KG1 (cell line): ENCODE data around the gene IGLON5.

ENCODE experiments used
- DNase-seq: peaks from one replicate; lab custom pipeline; 2025; lab: John Stamatoyannopoulos, UW

Gene IGLON5

DNA sequence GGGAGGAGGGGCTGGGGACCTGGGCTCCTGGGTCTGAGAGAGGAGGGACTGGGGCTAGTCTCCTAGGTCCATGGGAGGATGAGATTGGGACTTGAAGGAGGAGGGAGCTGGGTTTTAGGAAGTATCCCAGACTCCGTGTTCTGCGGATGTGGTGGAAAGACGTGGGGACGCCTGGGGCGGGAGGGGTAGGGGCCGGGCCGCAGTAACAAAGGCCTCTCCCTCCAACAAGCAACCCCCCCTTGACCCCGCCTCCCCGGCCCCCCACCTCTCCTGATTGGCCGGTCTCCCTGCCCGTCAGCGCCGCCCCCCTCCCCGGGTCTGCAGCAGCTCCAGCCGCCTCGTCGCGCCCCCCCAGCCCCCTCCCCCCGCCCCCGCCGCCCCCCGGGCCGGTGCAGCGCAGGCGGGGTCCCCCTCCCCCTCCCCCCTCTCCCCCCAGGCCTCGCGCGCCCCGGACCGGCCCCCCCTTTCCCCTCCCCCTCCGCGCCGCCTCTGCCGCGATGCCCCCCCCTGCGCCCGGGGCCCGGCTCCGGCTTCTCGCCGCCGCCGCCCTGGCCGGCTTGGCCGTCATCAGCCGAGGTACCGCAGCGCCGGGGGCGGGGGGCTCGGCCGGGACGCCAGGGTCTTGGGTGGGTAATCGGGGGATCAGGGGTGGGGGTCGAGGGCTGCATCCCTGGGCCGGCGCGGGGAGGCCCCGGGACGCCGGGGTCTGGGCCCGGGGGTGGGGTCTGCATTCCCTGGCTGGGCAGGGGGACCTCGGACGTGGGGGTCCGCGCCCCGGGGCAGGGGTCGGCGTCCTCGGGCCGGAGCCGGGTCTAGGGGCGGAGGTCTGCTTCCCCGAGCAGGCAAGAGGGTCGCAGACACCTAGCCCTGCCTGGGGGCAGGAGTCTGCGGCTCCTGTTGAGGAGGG is at the start of gene IGLON5:
Gene IGLON5, plus strand, starts transcription at position 294 of the 907 bp plus-strand sequence. Its CDS starts 204 bp downstream, at position 498.
- no peak for DNase-seq

DNA sequence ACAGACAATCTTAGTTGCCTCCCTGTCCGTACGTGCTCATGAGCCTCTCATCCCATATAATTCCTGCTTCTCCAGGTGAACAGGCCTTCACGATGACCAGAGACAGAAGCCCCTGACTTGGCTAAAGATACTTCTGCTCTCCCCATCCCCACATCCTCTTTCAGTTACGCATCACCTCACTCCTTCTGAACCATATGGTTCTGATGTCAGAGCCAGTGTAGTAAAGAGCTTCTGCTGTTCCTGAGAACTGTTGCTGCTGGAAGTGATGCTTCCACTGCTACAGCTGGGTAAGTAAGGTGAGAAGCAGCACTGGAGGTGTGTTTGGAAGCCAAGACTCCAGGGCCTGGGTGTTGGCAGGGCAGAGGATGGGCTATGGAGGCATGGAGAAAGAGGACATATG is 47.6 kb upstream of the IGLON5 start:
- DNase-seq = no peak

DNA sequence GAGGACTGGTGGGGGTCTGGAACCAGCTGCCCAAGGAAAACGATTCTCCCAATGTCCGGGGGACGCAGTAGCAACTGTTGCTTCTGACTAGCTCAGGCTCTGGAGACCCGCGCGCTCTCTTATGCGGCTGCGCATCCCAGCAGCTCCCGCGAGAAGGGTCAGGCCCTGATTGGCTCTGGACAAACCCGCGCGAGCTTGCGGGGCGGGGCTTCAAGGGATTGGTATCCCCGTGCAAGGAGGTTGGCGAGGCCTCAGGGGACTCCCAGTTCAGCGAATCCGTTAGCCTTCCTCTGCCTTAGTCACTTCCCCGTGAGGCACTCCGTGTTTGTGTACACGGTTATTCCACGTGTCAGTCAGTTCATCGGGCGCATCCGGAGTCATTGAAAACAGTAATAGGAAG is 40.4 kb upstream of the IGLON5 start:
- no peak for DNase-seq

DNA sequence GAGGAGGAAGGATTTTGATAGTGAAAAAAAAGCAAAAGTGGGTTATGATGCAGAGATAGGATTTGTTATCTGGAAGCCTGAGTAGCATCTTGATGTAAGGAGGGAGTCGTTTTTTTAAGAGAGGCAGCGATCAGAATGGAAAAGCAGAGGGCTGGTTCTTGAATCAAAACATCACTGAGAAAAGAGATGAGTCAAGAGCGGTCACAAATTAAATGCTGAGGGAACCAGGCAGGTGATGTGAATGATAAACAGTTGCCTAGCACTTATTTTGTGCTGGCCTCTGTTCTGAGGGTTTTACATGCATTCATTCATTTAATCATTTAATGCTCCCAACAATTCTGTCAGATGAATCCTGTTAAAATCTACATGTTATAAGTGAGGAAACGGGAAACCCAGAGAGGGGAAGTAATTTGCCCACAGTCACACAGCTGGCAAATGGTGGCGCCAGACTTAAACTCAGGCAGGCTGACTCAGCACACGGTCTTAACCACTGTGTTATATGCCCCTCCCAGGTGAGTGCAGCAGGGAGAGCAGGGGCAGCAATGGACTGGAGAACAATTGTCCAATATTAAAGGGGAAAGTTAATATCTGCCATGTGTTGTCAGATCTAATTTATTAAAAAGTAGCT is 39.1 kb upstream of the IGLON5 start:
- DNase-seq = peak; percentile 15

DNA sequence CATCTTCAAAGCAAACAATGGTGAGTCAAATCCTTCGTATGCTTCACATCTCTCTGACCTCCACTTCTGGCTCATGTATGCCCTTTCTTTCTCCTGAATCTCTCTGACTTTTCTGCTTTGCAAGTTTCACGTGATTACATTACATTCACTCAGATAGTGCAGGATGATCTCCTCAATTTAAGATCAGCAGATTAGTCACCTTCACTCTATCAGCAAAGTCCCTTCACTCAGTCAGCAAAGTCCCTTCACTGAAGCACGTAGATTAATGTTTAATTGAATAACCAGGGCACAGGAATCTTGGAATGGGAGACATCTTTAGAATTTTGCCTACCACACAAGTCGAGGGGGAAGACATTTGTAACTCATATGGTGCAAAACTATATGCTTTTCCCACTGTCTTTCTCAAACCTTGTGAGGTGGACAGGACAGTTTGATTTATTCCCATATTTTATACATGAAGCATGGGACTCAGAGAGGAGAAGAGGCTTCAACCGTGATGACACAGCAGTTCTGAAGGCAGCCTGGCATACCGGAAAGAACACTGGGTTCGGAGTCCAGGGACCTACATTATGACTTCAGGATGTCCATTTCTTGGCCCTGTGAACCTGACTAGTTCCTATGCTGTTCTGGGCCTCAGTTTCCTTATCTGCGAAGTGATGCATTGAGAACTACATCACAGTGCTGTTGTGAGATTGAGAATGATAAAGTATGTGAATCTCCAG is 37.2 kb upstream of the IGLON5 start:
- no peak for DNase-seq

DNA sequence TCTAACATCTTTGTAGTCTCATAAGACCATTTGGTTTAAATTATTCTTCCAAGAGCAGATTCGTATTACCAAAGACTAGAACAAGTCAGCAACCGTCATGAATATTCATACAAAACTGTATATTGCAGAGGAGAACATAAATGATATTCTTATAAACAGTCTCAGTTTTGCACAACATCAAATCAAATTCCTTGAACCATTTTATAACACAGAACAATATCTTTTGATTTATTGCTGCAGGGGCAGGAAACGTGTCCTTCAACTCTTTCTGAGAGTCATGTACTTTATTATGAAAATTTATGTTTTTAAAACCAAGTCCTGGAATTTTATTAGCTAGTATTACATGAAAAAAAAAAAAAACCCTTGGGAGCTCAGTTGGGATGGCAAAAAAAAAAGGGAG is 34.3 kb upstream of the IGLON5 start:
- DNase-seq = no peak

DNA sequence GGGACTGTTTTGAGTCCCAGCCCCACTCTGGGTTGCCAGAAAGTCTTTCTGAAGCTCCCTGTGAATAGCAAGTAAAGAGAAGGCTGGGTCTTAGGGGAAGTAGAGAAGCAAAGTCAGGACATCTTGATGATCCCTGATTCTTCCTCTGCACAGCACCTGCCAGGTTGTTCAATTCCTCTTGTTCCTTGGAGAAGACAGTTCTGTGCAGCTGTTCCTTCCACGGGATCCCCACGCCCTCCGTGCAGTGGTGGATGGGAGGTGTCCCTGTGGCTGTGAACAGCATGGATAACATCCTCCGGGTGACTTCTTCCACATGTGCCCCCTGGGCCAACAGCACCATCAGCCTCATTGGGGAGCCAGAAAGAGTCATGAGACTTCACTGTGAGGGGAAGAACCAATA is 29.1 kb upstream of the IGLON5 start:
- DNase-seq = no peak

DNA sequence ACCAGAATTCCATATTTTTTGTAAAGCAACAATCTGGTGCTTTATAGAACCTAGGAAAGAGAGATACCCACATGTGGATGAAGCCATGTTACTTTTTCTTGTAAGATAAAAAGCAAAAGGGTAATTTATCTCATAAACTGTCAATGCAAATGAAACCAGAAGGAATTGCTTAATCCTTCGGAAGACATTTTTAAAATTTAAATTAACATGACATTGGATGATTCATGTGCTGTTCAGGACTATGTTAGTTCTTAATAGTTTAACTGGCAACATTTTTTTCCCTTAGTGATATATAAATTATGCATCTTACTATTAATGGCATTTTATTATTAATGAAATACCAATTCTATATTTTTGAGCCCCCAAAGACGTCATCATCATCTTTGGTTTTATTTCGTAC is 25.8 kb upstream of the IGLON5 start:
- DNase-seq = no peak

DNA sequence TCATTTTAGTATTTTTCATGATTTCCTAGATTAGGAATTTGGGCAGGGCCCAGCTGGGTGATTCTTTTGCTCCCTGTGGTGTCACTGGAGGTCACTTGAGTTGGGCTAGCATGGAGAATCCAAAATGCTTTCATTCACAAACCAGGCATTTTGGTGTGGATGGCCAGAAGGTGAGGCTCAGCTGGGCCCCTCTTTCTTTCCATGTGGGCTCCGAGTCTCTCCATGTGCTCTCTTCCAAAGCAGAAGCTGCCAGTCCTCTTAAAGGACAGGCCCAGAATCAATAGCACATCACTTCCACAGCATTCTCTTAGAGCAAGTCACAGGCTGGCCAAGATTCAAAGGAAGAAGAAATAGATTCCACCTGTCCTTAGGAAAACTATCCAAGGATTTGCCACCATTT is 21.8 kb upstream of the IGLON5 start:
- no peak for DNase-seq

DNA sequence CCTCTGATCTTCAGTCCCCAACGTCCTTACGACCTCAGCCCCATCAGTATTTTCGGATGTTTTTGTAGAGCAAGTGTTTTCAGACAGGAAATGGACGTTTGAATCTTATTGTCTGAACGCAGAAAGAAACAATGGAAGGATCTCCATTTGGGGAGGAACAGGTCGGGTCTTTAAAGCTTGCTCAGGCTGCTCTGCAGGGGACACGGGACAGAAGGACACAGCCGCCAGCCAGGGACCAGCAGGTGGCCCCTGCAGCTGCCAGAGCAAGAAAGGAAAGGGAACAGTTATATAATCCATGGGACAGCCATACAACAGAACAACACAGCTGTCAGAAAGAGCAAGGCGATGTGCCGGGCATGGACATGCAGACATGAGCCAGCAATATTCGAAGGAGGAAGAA is 18.5 kb upstream of the IGLON5 start:
- DNase-seq = no peak

DNA sequence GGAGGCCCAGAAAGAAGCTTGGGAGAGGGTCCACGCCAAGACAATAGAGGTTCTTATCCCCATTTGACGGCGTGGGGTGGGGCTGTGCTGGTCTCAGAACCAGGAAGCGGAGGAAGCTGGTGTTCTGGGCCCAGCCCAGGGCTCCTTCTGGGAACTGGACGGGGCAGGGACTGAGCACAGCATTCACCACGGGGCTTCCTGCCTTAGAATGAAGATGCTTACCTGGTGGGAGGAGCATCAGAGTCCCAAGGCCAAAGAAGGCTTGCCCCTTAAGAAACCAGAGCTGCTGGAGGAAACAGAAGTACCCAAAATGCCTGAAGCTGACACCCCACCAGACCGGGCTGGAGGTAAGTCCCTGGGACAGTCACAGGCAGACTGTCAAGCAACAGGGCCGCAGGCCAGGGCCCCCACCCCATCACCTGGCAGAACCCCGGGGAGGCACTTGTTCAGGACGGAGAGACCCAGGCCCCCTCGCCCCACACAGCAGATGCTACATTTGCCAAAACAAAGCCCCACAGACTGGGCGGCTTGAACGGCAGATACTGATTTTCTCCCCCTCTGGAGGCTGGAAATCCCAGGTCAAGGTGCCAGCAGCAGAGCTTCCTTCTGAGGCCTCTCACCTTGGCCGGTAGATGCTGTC is 17.8 kb upstream of the IGLON5 start:
- DNase-seq = no peak

DNA sequence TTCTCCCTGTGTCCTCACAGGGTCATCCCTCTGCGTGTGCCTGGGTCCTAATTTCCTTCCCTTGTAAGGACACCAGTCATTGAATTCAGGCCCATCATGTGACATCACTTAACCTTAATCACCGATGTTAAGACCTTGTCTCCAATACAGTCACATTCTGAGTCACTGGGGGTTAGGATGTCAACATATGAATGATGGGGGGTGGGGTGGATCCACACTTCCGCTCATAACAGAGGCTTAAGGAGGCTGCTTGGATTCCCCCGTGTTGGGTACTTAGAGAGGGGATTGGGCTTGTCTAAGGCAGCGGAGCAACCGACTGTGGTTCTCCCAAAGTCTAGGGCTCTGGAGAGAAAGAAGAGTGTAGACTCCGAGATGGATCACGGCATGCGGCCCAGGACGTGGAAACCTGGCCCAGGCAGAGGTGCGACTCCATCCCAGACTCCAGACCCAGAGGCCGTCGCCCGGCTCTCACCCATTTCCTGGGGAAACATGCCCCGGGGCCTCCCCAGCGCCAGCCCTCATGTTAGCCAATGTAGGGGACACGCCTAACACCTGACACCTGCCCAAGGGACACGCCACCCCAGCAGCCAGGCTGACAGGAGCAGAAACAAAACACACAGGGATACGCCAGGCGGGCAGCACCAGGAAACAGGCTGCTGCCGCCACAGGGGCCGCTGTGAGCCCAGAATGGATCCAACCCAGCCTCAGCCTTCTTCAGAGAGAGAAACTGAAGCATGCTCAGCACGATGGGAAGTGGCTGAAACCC is 17.1 kb upstream of the IGLON5 start:
- DNase-seq = no peak

DNA sequence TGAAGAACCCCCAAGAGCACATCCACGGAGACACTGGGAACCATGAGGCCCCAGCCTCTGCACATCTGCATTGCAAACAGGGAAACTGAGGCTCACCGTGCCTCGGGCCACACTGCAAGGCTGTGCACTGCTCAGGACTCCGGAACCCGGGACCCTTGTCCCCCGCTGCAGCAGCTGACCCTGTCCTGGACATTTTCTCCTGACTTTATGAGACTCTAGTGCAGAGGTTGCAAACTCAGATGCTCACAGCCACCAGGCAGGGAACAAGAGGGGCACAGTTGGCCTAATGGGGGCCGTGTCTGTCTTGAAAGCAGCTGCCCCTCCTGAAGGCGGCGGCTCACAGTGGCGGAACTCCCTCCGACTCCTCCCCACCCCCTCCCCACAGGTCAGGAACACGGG is 16.5 kb upstream of the IGLON5 start:
- DNase-seq = no peak

DNA sequence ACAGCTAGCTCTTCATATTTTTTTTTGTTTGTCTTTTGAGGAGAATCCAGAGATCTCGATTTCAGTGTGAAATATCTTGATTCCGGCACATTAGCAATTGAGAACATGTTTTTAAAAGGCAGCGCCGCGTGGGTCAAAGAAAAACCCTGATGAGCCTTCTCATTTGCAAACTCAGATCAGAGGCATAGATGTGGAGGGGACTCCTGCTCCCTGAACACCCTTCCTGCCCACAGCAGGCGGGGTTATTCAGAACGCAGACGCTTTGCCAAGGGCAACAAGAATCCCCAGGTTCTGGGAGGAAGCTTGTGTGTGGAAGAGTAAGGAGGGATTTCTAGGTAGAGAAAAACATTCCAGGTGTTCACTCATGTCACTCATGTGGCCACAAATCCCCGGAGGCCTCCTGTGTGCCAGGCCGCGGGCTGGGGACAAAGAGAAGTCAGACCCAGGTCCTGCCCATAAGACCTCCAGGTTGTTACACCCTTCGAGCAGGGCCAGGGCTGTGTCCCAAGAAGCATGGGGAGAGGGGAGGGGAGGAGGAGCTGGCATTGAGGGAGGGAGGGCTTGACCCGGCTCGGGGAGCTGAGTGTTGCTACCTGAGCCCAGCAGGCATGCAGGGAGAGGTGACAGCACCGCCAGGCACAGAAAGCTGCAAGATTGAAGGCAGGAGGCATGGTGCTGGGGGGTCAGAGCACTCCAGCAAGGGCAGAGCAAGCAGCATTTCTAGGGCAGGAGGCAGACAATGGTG is 15.9 kb upstream of the IGLON5 start:
- DNase-seq = no peak

DNA sequence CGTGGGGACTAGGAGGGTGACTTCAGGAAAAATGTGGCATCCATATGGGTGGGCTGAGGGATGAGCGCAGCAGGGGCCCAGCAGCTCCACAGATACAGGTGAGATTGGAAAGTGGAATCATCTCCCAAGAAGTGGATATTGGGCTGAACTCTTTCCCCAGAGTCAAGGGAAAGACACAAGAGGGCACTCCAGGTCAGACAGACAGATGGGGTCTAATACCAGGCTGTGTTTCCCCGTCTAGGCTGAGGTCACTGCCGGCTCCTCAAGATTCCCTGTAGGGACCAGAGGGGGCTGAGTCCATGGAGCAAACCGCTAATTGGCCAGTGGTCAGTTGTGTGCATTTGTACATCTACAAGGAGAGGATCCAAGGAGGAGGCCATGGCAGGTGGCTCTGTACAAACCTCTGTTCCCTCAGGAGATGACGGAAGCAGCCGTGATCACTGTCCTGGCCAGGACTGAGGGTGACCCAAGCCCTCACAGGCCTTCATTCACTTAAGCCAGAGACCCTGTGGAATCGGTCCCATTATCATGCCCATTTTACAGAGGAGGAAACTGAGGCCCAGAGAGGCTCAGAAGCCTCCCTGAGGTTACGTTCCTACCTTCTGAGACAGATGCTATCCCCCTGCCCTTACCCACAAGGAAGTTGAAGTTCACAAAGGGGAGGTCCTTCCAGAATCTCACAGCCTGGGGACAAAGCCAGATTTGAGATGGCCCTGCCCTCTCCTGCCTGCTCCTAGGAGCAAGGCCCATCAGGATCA is 14.9 kb upstream of the IGLON5 start:
- no peak for DNase-seq

DNA sequence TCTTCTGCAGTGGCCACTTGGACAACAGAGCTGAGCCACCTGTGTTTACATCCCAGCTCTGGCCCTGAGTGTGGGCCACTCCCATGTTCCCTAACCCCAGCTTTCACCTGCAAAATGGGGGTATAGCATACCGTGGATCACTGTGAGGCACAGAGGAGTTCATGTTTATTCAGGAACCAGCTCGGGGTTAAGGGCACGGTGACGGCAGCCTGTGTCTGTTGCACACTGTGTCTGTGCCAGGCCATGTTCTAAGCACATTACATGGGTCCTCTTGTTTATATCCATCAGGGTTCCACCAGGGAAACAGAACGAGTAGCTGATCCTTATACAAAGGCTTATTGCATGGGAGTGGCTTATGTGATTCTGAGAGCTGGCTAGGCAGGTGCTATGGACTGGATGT is 14.0 kb upstream of the IGLON5 start:
- DNase-seq = no peak

DNA sequence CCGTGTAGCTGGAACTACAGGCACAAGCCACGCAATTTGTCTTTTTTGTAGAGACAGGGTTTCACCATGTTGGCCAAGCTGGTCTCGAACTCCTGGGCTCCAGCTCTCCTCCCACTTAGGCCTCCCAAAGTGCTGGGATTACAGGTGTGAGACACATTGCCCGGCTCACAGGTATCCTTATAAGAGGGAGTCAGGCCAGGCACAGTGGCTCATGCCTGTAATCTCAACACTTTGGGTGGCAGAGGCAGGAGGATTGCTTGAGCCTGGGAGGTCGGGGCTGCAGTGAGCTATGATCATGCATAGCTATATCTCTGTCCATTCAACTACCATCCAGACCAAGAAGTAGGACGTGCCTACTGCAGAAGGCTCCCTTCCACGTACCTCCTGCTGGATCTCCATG is 10.2 kb upstream of the IGLON5 start:
- DNase-seq = no peak

DNA sequence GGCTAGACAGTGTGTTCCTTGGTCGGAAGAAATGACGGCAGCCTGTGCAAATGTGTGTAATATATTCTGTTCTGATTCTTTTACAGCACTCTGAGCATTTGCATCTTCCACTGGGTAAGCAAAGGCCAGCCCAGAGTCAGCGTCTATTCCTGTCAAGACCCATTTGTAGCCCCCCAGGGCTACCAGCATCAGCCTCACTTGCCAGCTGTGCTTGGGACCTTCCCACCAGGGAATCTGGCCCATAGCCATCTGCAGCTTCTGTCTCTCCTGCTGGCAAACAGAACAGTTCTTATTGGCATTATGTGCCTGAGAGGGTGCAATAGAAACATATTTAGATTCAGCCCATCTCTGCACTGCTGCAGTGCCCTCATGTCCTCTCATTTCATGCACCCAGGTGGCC is 6.0 kb upstream of the IGLON5 start:
- no peak for DNase-seq

DNA sequence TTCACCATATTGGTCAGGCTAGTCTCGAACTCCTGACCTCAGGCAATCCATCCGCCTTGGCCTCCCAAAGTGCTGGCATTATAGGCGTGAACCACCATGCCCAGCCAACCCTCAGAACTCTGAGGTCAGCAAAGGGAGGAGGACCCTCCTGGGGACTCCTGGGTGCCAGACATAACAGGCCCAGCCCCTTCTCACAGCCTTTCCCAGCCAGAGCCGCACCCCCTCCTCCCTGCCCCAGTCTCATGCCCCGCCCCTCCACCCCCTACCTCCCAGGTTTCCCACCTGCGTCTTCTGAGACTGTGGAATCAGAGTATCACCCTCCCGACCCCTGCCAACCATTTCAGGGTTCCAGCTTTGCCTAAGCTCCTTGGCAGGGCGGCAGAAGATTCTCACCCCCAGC is 5.2 kb downstream of the IGLON5 start:
- DNase-seq = no peak

DNA sequence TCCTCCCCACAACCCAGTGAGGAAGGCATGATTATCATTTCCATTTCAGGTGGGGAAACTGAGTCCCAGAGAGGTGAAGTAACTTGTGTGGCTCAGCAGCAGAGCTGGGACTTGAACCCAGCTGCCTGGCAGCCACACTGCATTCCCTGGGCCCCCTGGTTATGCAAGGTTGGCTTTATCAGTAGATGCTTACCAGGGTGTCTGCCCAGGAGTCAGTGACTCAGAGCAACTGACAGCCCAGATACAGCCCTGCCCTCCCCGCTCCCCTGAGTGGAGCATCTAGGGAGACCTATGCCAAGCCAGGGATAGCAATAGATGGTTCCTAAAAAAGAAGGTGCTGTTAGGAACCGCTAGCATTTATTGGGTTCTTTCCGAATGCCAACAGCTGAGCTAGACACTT is 5.9 kb downstream of the IGLON5 start:
- DNase-seq = no peak
